Activated T-cell treated with anti-CD3 and anti-CD28 coated beads, Interleukin-2, amount 50 U/mL, for 4 hours (primary cell): ENCODE results near the gene MBP. TPM values are rescaled to one million over a fixed set of nuclear protein-coding genes. Genes with fewer than 3 reads are reported as not detected.
A peak's percentile ranks its signal among the peaks of the same experiment; 100 is the strongest.

ENCODE experiments used
- ATAC-seq, 2 donors: fragments of 200-7000 bp; cut with Tn5 transposase; one replicate each; pipeline ENCODE4 v1.10.0; 2021
- DNase-seq: peaks from one replicate; pipeline ENCODE4 v3.0.0-alpha.2; 2020
- H3K27me3 Mint-ChIP-seq: one replicate; pipeline ENCODE4 v1.8.0; 2021; ENCODE audit warnings: low read depth, mixed read lengths
- H3K36me3 Mint-ChIP-seq: one replicate; pipeline ENCODE4 v1.8.0; 2022; ENCODE audit warnings: mixed read lengths; ENCODE audit not compliant: insufficient read depth
- H3K4me1 Mint-ChIP-seq: one replicate; pipeline ENCODE4 v1.8.0; 2021; ENCODE audit warnings: low read depth, mixed read lengths
- H3K4me3 Mint-ChIP-seq: one replicate; pipeline ENCODE4 v1.8.0; 2021; ENCODE audit warnings: mild to moderate bottlenecking, moderate library complexity, mixed read lengths
- H3K9me3 Mint-ChIP-seq: one replicate; pipeline ENCODE4 v1.8.0; 2021; ENCODE audit warnings: mixed read lengths
- total RNA-seq, 3 donors: library from RNA; stranded (reverse); gene quantifications; one replicate each; pipeline ENCODE4 v1.2.1, GENCODE V29; 2021

Gene MBP
- total RNA-seq, 3 donors from 2014 or later, result 28.1 to 32.9 (median 32.3) TPM

GRCh38 chr18:77086656-77087392 lies 45.8 kb downstream of the MBP start:
- DNase-seq (no peak), ATAC-seq (no peak)
- Mint-ChIP-seq H3K4me3 (no peak overlapping the region), H3K9me3 (no peaks in the 10 kb centered on the region), H3K27me3 (no peaks in the 10 kb centered on the region), H3K4me1 (peaks cover 69% of the 10 kb centered on the region), H3K36me3 (peaks cover 29% of the 10 kb centered on the region)

DNA sequence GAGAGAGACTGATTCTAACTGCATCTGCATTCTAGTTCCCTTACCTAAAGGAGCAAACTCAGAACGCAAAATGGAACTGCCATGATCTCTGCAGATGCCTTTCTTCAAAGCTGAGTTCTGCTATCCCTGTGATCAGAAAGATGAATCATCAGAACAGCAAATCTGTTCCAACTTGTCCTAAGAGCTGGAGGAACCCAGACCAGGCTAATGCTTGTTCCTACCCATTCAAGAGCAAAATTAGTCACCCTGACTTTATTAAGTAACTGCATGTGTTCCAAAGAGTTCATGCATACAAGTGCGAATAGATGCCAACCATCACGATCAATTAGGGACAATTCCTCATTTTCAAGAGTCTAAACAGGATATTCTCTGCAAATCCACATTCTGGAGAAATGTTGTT lies 46.5 kb downstream of the MBP start:
- Mint-ChIP-seq H3K4me3 (no peak overlapping the region), H3K4me1 (peaks cover 70% of the 10 kb centered on the region), H3K27me3 (no peaks in the 10 kb centered on the region), H3K9me3 (no peaks in the 10 kb centered on the region), H3K36me3 (peaks cover 30% of the 10 kb centered on the region)
- DNase-seq (no peak), ATAC-seq (no peak)

DNA sequence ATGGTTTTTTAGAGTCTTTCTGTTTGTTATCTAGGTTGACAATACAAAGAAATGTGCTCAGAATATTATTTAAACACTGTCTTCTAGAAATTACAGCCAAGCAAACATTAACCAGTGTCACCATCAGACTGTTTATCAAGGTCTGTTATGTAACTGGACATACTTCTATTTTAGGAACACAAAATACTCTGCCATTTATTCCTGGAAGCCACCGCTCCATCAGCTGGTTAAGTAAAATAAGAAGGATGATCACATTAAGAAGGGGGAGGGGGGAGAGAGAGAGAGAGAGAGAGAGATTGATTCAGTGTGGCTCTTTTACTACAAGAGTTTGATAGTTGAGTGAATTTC lies 47.9 kb downstream of the MBP start:
- Mint-ChIP-seq H3K9me3 (no peaks in the 10 kb centered on the region), H3K4me1 (peaks cover 72% of the 10 kb centered on the region), H3K27me3 (no peaks in the 10 kb centered on the region), H3K36me3 (peaks cover 26% of the 10 kb centered on the region), H3K4me3 (no peak overlapping the region)
- ATAC-seq (no peak), DNase-seq (no peak)

DNA sequence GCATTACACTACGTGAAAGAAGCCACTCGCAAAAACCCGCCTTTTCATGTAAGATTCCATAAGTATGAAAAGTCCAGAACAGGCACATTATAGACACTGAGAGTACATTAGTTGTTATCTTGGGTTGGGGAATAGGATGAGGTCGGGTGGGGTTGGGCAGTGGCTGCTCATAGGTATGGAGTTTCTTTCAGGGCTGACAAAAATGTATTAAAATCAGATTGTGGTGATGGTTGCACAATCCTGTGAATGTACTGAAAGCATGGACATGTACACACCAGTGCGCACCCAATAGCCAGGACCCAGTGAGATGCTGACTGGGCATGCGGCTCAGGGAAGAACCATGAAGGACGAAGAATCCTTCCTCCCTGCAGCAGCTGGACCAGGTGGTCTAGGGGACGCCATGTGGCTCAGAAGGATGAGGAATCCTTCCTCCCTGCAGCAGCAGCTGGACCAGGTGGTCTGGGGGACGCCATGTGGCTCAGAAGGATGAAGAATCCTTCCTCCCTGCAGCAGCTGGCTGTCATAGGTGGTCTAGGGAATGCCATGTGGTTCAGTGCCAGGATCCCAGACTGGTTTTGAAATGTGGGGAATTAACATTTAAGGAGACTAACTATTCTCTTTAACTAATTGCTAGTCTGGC lies 50.1 kb downstream of the MBP start:
- H3K4me1 Mint-ChIP-seq, result peaks cover 85% of the 10 kb centered on the region
- H3K4me3 Mint-ChIP-seq, result no peak overlapping the region
- no peaks in the 10 kb centered on the region for H3K9me3 Mint-ChIP-seq
- H3K36me3 Mint-ChIP-seq, result peaks cover 29% of the 10 kb centered on the region
- H3K27me3 Mint-ChIP-seq, result no peaks in the 10 kb centered on the region
- ATAC-seq (no peak), DNase-seq (no peak)

GRCh38 chr18:77081390-77081778 lies 51.2 kb downstream of the MBP start:
- Mint-ChIP-seq H3K4me3 (no peak overlapping the region), H3K36me3 (peaks cover 24% of the 10 kb centered on the region), H3K9me3 (no peaks in the 10 kb centered on the region), H3K4me1 (peaks cover 85% of the 10 kb centered on the region), H3K27me3 (no peaks in the 10 kb centered on the region)
- ATAC-seq (no peak), DNase-seq (no peak)

- DNase-seq (no peak), ATAC-seq (peak; percentile 18 to 36)
- H3K4me1 Mint-ChIP-seq, result peaks cover 83% of the 10 kb centered on the region
- no peaks in the 10 kb centered on the region for H3K9me3 Mint-ChIP-seq
- no peak overlapping the region for H3K4me3 Mint-ChIP-seq
- no peaks in the 10 kb centered on the region for H3K27me3 Mint-ChIP-seq
- H3K36me3 Mint-ChIP-seq, result peaks cover 23% of the 10 kb centered on the region
Observed at GRCh38 chr18:77079954-77080682, 52.5 kb downstream of the MBP start.

GRCh38 chr18:77079088-77079487 lies 53.5 kb downstream of the MBP start:
- no peak for ATAC-seq
- H3K9me3 Mint-ChIP-seq, result no peaks in the 10 kb centered on the region
- no peaks in the 10 kb centered on the region for H3K27me3 Mint-ChIP-seq
- H3K36me3 Mint-ChIP-seq, result peaks cover 22% of the 10 kb centered on the region
- H3K4me3 Mint-ChIP-seq, result no peak overlapping the region
- peaks cover 83% of the 10 kb centered on the region for H3K4me1 Mint-ChIP-seq
- DNase-seq, result no peak

DNA sequence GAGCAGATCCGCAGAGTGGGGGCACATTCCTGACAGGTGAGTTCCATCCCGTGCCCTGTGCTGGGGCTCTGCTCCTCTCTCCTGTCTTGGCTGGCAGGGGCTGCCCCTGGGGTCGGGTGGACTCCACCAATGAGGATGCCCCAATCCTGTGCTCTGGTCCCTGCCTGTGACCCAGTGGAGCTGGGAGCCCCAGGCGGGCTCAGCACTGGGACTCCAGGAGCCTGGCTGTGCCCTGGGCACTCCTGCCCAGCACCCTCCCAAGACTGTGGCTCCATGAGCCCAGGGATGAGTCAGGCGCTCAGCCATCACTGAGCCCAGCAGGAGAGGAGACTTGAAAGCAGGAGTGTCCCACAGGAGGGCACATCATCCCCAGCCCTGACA lies 53.9 kb downstream of the MBP start:
- Mint-ChIP-seq H3K9me3 (no peaks in the 10 kb centered on the region), H3K27me3 (no peaks in the 10 kb centered on the region), H3K36me3 (peaks cover 24% of the 10 kb centered on the region), H3K4me1 (peaks cover 83% of the 10 kb centered on the region), H3K4me3 (no peak overlapping the region)
- ATAC-seq, result no peak
- DNase-seq, result no peak

DNA sequence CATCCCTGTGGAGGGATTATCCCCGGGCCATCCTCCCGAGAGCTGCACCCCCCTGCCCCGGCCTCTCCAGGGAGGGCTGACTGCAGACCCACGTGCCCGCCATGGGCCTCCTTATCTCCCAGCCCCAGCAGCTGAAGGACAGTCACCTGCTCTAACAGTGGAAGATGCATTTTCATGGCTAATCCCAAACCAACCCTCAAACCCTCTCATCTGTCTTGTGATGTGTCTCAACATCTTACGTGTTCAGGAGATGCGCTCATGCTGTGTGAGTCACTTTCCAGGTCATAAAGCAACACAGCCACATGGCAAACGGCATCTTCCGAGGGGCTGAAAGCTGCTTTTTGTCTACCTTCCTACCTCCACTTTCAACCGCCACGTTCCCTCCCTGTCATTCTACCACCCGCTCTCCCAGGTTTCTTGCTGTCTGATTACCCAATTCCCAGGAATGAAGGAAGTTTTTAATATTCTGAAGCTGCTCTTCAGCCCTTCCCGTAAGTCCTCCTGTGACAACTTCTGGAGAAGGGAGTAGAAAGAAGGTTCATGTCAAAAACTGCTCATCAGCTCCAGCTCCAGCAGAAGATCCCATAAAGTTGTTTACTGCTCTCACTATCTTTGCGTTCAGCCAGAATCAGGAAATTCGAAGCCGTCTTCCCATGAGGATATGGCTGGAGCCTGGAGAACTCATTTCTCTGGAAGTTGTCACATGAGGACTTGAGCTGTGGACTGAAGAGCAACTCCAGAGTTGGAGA lies 54.5 kb downstream of the MBP start:
- Mint-ChIP-seq H3K9me3 (no peaks in the 10 kb centered on the region), H3K36me3 (peaks cover 24% of the 10 kb centered on the region), H3K27me3 (no peaks in the 10 kb centered on the region), H3K4me3 (no peak overlapping the region), H3K4me1 (peaks cover 85% of the 10 kb centered on the region)
- ATAC-seq (peak in 1 of 2 donors; percentile 35), DNase-seq (no peak)

- Mint-ChIP-seq H3K4me1 (peaks cover 84% of the 10 kb centered on the region), H3K9me3 (no peaks in the 10 kb centered on the region), H3K36me3 (peaks cover 24% of the 10 kb centered on the region), H3K4me3 (no peak overlapping the region), H3K27me3 (no peaks in the 10 kb centered on the region)
- ATAC-seq, result no peak
- no peak for DNase-seq
Observed at GRCh38 chr18:77077401-77077800, 55.2 kb downstream of the MBP start.

DNA sequence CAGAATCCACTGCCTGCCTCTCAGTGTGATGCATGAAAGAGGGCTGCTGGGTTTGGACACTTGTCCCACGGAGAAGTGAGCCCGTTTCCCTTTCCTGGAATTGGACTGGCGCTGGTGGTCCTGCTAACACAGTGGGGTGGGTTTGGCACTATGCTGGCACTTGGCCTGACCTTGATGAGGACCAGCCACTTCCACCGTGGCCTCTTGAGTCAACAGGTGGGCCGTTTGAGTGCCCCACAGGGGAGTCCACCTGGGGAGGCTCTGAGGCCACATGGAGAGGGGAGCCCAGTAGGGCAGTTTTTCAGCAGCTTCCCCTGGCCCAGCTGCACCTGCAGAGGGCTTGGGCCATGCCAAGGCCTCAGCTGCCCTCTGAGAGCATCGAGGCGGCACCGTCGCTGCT lies 56.5 kb downstream of the MBP start:
- no peaks in the 10 kb centered on the region for H3K9me3 Mint-ChIP-seq
- no peak for ATAC-seq
- no peak for DNase-seq
- peaks cover 87% of the 10 kb centered on the region for H3K4me1 Mint-ChIP-seq
- H3K27me3 Mint-ChIP-seq, result no peaks in the 10 kb centered on the region
- H3K4me3 Mint-ChIP-seq, result no peak overlapping the region
- peaks cover 25% of the 10 kb centered on the region for H3K36me3 Mint-ChIP-seq

DNA sequence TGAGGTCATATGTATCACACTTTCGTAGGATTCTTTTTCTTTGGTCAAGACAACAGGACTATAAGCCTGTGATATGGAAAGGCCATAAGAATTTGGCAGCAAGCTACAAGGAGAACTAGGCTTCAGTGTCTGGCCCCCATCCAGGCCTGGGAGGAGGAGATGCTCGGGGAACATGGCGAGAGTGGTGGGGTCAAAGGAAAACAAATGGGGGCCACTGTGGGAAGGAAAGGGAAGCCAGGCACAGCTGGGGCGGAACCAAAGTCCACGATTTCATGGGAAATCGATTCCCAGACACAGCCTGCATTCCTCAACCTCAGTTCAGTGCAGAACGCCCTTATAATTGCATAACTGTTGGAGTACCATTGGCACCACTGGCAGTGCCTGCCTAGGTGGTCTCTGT lies 58.2 kb downstream of the MBP start:
- no peaks in the 10 kb centered on the region for H3K27me3 Mint-ChIP-seq

GRCh38 chr18:77073336-77074093 lies 59.1 kb downstream of the MBP start:
- Mint-ChIP-seq H3K4me1 (peaks cover 90% of the 10 kb centered on the region), H3K36me3 (peaks cover 27% of the 10 kb centered on the region), H3K9me3 (no peaks in the 10 kb centered on the region), H3K27me3 (no peaks in the 10 kb centered on the region), H3K4me3 (peak overlapping the region; percentile 30)
- no peak for DNase-seq
- peak; percentile 55 to 58 for ATAC-seq

More for the DNA sequence above, 58.2 kb downstream of the MBP start:
- Mint-ChIP-seq H3K4me1 (peaks cover 89% of the 10 kb centered on the region), H3K9me3 (no peaks in the 10 kb centered on the region), H3K36me3 (peaks cover 29% of the 10 kb centered on the region), H3K4me3 (no peak overlapping the region)
- no peak for ATAC-seq
- no peak for DNase-seq

DNA sequence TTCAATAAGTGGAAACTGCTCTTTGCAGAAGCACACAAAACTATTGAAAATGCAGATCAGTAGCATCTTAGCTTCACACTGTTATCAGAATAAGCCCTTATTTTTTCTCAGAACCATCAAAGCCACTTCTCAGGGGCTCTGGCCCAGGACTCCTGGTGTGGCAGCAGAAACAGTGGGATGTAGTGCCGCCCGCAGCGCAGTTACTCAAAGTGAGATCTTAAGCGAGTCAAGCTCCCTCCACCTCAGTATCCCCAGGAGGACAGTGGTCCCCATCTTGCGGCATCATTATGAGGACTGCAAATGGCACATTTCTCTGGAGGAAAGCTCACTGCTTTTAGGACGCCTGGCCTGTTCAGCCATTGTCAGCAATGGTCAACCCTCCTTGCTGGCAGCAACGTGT lies 60.0 kb downstream of the MBP start:
- DNase-seq, result no peak
- H3K4me3 Mint-ChIP-seq, result no peak overlapping the region
- no peak for ATAC-seq
- H3K4me1 Mint-ChIP-seq, result peaks cover 91% of the 10 kb centered on the region
- no peaks in the 10 kb centered on the region for H3K9me3 Mint-ChIP-seq
- peaks cover 20% of the 10 kb centered on the region for H3K36me3 Mint-ChIP-seq
- H3K27me3 Mint-ChIP-seq, result no peaks in the 10 kb centered on the region
